Fibroblast of mammary gland (primary cell): ENCODE results near the gene KCNF1.

Experiments
- DNase-seq: peaks from one replicate; pipeline ENCODE4 v3.0.0-alpha.2; 2010; ENCODE audit warnings: low read depth
- H3K4me3 ChIP-seq: 2 replicates; pipeline ENCODE4 v1.5.1; 2011; ENCODE audit warnings: low read depth, mild to moderate bottlenecking, low read length, moderate library complexity; ENCODE audit not compliant: control insufficient read depth
- TF ChIP-seq, protein P1 (sequence below): conservative IDR thresholded peaks from 2 replicates; pipeline ENCODE4 v1.5.1; 2011; ENCODE audit warnings: low read depth, low read length, inconsistent platforms; ENCODE audit not compliant: control insufficient read depth, insufficient read depth

KCNF1 gene

GRCh38 chr2:10962004-10962403, 50.3 kb downstream of the KCNF1 start:
- H3K4me3 ChIP-seq, result no peak overlapping the region
- TF ChIP-seq, protein P1, sequence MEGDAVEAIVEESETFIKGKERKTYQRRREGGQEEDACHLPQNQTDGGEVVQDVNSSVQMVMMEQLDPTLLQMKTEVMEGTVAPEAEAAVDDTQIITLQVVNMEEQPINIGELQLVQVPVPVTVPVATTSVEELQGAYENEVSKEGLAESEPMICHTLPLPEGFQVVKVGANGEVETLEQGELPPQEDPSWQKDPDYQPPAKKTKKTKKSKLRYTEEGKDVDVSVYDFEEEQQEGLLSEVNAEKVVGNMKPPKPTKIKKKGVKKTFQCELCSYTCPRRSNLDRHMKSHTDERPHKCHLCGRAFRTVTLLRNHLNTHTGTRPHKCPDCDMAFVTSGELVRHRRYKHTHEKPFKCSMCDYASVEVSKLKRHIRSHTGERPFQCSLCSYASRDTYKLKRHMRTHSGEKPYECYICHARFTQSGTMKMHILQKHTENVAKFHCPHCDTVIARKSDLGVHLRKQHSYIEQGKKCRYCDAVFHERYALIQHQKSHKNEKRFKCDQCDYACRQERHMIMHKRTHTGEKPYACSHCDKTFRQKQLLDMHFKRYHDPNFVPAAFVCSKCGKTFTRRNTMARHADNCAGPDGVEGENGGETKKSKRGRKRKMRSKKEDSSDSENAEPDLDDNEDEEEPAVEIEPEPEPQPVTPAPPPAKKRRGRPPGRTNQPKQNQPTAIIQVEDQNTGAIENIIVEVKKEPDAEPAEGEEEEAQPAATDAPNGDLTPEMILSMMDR, result no peak
- DNase-seq, result no peak

- TF ChIP-seq, protein P1, result no peak
- no peak overlapping the region for H3K4me3 ChIP-seq
- peak; percentile 38 for DNase-seq
These were observed 51.4 kb downstream of the KCNF1 start for GRCh38 chr2:10963155-10963554.
